Common myeloid progenitor, CD34-positive (primary cell): ENCODE measurements around the gene DNPEP.

ENCODE experiments used
- CTCF ChIA-PET: fragments of 350-600 bp; sonication (Branson Sonifier 250); formaldehyde crosslinking; loops from one replicate; lab custom pipeline; 2021; ENCODE audit warnings: antibody characterized with exemption; lab: Charles Lee
- POLR2A ChIA-PET: fragments of 350-600 bp; sonication (Branson Sonifier 250); formaldehyde crosslinking; loops from one replicate; lab custom pipeline; 2021; ENCODE audit warnings: antibody characterized with exemption; lab: Charles Lee
- DNase-seq, 3 donors: peaks; one replicate each; pipeline versions ENCODE4 v3.0.0 to v3.0.0-alpha.2; 2013
- H3K27ac ChIP-seq, 2 experiments: 1 replicate in 1 of 2; 2 replicates in 1 of 2; pipeline ENCODE4 v1.7.0; 2013; ENCODE audit warnings: inconsistent platforms in 2 of 2, low read length in 2 of 2, mild to moderate bottlenecking in 2 of 2, low read depth in 1 of 2, moderate library complexity in 1 of 2; ENCODE audit not compliant: severe bottlenecking in 2 of 2, insufficient read depth in 1 of 2, poor library complexity in 1 of 2
- H3K27me3 ChIP-seq, 5 experiments: replicated peaks in 2 of 5; 1 replicate in 3 of 5; 2 replicates in 2 of 5; pipeline versions ENCODE4 v1.6.1 to v1.7.0; 2013; ENCODE audit warnings: low read length in 4 of 5, mild to moderate bottlenecking in 2 of 5, moderate library complexity in 2 of 5, inconsistent platforms in 1 of 5; ENCODE audit not compliant: insufficient read depth in 5 of 5, control insufficient read depth in 4 of 5
- H3K36me3 ChIP-seq, 4 experiments: 1 replicate in 2 of 4; 2 replicates in 2 of 4; pipeline versions ENCODE4 v1.6.1 to v1.7.0; 2013; ENCODE audit warnings: low read length in 3 of 4, control low read depth in 1 of 4, mild to moderate bottlenecking in 1 of 4; ENCODE audit not compliant: control insufficient read depth in 4 of 4, insufficient read depth in 4 of 4
- H3K4me1 ChIP-seq, 4 experiments: 1 replicate in 3 of 4; 2 replicates in 1 of 4; pipeline versions ENCODE4 v1.6.1 to v1.7.1; 2013; ENCODE audit warnings: low read length in 3 of 4, mild to moderate bottlenecking in 3 of 4, control low read depth in 1 of 4, inconsistent platforms in 1 of 4, moderate library complexity in 1 of 4; ENCODE audit not compliant: control insufficient read depth in 4 of 4, insufficient read depth in 4 of 4; ENCODE audit errors: control extremely low read depth in 1 of 4
- H3K4me3 ChIP-seq, 7 experiments: 1 replicate in 4 of 7; 2 replicates in 3 of 7; pipeline versions ENCODE4 v1.5.1 to v1.7.0; 2013; ENCODE audit warnings: mild to moderate bottlenecking in 7 of 7, low read length in 6 of 7, moderate library complexity in 6 of 7, inconsistent platforms in 2 of 7, low read depth in 2 of 7, control low read depth in 1 of 7; ENCODE audit not compliant: insufficient read depth in 4 of 7, control insufficient read depth in 1 of 7; ENCODE audit errors: extremely low read depth in 1 of 7
- H3K9me3 ChIP-seq, 5 experiments: 1 replicate in 4 of 5; 2 replicates in 1 of 5; pipeline versions ENCODE4 v1.6.1 to v1.7.1; 2013; ENCODE audit warnings: low read length in 4 of 5, mild to moderate bottlenecking in 2 of 5, inconsistent platforms in 1 of 5, low read depth in 1 of 5, moderate library complexity in 1 of 5; ENCODE audit not compliant: control insufficient read depth in 4 of 5, insufficient read depth in 2 of 5; ENCODE audit errors: control extremely low read depth in 1 of 5
- WGBS: methylation state at CpG from one replicate; pipeline ENCODE4 v1.1.5; 2013; ENCODE audit not compliant: insufficient coverage; 5-methylcytosine and 5-hydroxymethylcytosine counted together

Gene DNPEP

GRCh38 chr2:219433666-219434467 lies 46.2 kb upstream of the DNPEP start:
- Histone ChIP-seq H3K36me3 (no peaks in the 10 kb centered on the region), H3K4me3 (no peak overlapping the region), H3K9me3 (no peaks in the 10 kb centered on the region), H3K27ac (no peak overlapping the region), H3K27me3 (peaks cover 0 to 49% (median 30%) of the 10 kb centered on the region in 5 experiments), H3K4me1 (peaks cover 0 to 9% (median 6%) of the 10 kb centered on the region in 4 experiments)
- 85% methylated on average over 14 of the region's 16 CpGs for WGBS
- CTCF ChIA-PET: interaction anchor here (0.6 to 7.0 kb wide), 10 partner anchors 8 to 96 kb away, joined by 3 to 52 read pairs (median 3); no protein-coding TSS in a partner anchor
- POLR2A ChIA-PET: no interaction called here
- peak; percentile 68 to 82 (median 80) for DNase-seq

GRCh38 chr2:219430633-219431615 lies 43.2 kb upstream of the DNPEP start:
- peak in 2 of 3 donors; percentile 32 to 38 for DNase-seq
- H3K4me1 ChIP-seq: peaks cover 0 to 9% (median 6%) of the 10 kb centered on the region in 4 experiments
- POLR2A ChIA-PET: no interaction called here
- H3K4me3 ChIP-seq: no peak overlapping the region
- no peaks in the 10 kb centered on the region for H3K36me3 ChIP-seq
- no peak overlapping the region for H3K27ac ChIP-seq
- WGBS: 67% methylated on average over 7 of the region's 9 CpGs
- H3K9me3 ChIP-seq: no peaks in the 10 kb centered on the region
- H3K27me3 ChIP-seq: peaks cover 0 to 34% (median 24%) of the 10 kb centered on the region in 5 experiments
- CTCF ChIA-PET: interaction anchor here (0.8 to 2.5 kb wide), 11 partner anchors 9 to 99 kb away, joined by 3 to 24 read pairs (median 4); partner anchors contain the start of gene DES

- CTCF ChIA-PET: interaction anchor here (0.8 to 2.5 kb wide), 12 partner anchors 9 to 100 kb away, joined by 3 to 24 read pairs (median 4); partner anchors contain the start of gene DES
- Histone ChIP-seq H3K36me3 (no peaks in the 10 kb centered on the region), H3K4me1 (peaks cover 0 to 6% (median 3%) of the 10 kb centered on the region in 4 experiments), H3K4me3 (no peak overlapping the region), H3K27me3 (peaks cover 0 to 29% (median 15%) of the 10 kb centered on the region in 5 experiments), H3K9me3 (no peaks in the 10 kb centered on the region), H3K27ac (no peak overlapping the region)
- 100% methylated on average over 3 of the region's 7 CpGs for WGBS
- POLR2A ChIA-PET: no interaction called here
- DNase-seq: no peak
These were observed 42.4 kb upstream of the DNPEP start for GRCh38 chr2:219429958-219430606.

GRCh38 chr2:219428469-219428868 lies 40.8 kb upstream of the DNPEP start:
- CTCF ChIA-PET: interaction anchor here (1.0 to 2.5 kb wide), 7 partner anchors 8 to 101 kb away, joined by 3 to 24 read pairs (median 4); a partner anchor contains a TSS
- POLR2A ChIA-PET: no interaction called here
- Histone ChIP-seq H3K9me3 (no peaks in the 10 kb centered on the region), H3K36me3 (no peaks in the 10 kb centered on the region), H3K4me1 (no peaks in the 10 kb centered on the region), H3K4me3 (no peak overlapping the region), H3K27me3 (peaks cover 0 to 16% (median 10%) of the 10 kb centered on the region in 5 experiments), H3K27ac (no peak overlapping the region)
- no peak for DNase-seq

DNA sequence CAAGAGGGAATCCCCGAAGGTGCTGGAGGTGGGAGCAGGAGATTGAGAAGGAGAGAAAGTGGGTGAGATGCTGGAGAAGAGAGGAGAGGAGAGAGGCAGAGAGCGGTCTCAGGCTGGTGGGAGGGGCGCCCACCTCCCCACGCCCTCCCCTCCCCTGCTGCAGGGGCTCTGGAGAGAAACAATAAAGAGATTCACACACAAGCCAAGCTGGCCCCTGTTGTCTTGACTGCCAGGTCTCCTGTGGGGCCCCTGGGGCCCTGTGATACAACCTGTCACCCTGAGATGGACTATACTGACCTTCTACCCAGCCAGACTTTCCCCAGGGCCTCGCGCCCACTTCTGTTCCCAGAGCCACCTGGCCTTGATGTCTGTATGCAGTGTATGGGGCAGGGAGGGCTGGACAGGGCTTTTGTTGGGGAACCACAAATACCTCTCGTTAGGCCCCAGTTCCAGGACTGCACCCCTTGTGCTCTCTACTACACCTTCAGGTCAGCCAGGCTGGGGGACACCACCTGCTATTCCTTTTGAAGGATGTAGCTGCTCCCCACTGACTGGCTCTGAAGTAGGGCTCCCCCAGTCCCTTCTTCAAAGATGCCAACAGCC lies 38.9 kb upstream of the DNPEP start:
- Histone ChIP-seq H3K36me3 (no peaks in the 10 kb centered on the region), H3K27ac (no peak overlapping the region), H3K9me3 (no peaks in the 10 kb centered on the region), H3K4me1 (no peaks in the 10 kb centered on the region), H3K27me3 (peaks cover 0 to 19% (median 10%) of the 10 kb centered on the region in 5 experiments), H3K4me3 (no peak overlapping the region)
- DNase-seq: no peak
- POLR2A ChIA-PET: no interaction called here
- CTCF ChIA-PET: interaction anchor here (1.1 to 2.1 kb wide), 2 partner anchors 9 to 21 kb away, joined by 3 to 4 read pairs; no protein-coding TSS in a partner anchor
- WGBS: 97% methylated on average over 3 of the region's 7 CpGs

DNA sequence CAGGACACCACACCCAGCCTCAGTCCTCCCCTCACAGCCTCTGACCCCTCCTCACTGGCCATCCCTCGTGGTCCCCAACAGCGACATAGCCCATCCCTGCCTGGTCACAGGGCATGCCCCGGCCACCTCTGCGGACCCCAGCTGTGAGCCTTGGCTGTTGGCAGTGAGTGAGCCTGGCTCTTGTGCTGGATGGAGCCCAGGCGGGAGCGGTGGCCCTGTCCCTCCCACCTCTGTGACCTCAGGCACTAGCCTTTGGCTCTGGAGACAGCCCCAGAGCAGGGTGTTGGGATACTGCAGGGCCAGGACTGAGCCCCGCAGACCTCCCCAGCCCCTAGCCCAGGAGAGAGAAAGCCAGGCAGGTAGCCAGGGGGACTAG lies 38.3 kb upstream of the DNPEP start:
- no peak for DNase-seq
- ChIA-PET CTCF (no interaction called here), POLR2A (no interaction called here)
- 91% methylated on average over 7 of the region's 7 CpGs for WGBS
- Histone ChIP-seq H3K4me3 (no peak overlapping the region), H3K9me3 (no peaks in the 10 kb centered on the region), H3K4me1 (no peaks in the 10 kb centered on the region), H3K27me3 (peaks cover 0 to 19% (median 13%) of the 10 kb centered on the region in 5 experiments), H3K27ac (no peak overlapping the region), H3K36me3 (no peaks in the 10 kb centered on the region)
